SK-N-SH treated with all-trans-retinoic acid at 6 μM for 48 hours (cell line): ENCODE data around the gene EPHA6.

Experiments used
- ATAC-seq: fragments of 200-7000 bp; cut with Tn5 transposase; 3 replicates; pipeline ENCODE4 v1.9.1; 2020; ENCODE audit warnings: mild to moderate bottlenecking, moderate library complexity
- ARNTL ChIP-seq: fragments of 450-650 bp; formaldehyde crosslinking; IDR thresholded peaks from 2 replicates; pipeline ENCODE4 v1.5.0; 2020; ENCODE audit warnings: low read depth, mild to moderate bottlenecking, moderate library complexity, borderline replicate concordance
- BACH2 ChIP-seq: fragments of 250-450 bp; sonication (Bioruptor Pico); IDR thresholded peaks from 2 replicates; pipeline ENCODE4 v1.9.0; 2021; ENCODE audit warnings: mild to moderate bottlenecking, borderline replicate concordance
- CREB5 ChIP-seq: fragments of 250-450 bp; sonication (Bioruptor Pico); IDR thresholded peaks from 2 replicates; pipeline ENCODE4 v1.5.1; 2020; ENCODE audit warnings: low read depth, mild to moderate bottlenecking, moderate library complexity
- CSDC2 ChIP-seq: fragments of 250-450 bp; sonication (Bioruptor Pico); IDR thresholded peaks from 2 replicates; pipeline ENCODE4 v1.5.0; 2020; ENCODE audit warnings: mild to moderate bottlenecking, moderate library complexity
- CSRNP3 ChIP-seq: fragments of 250-450 bp; sonication (Bioruptor Pico); IDR thresholded peaks from 2 replicates; pipeline ENCODE4 v1.5.1; 2021; ENCODE audit warnings: mild to moderate bottlenecking, moderate library complexity
- ESRRG ChIP-seq: fragments of 250-450 bp; sonication (Bioruptor Pico); IDR thresholded peaks from 2 replicates; pipeline ENCODE4 v1.6.1; 2021; ENCODE audit warnings: mild to moderate bottlenecking
- GLIS3 ChIP-seq: fragments of 250-450 bp; sonication (Bioruptor Pico); IDR thresholded peaks from 2 replicates; pipeline ENCODE4 v1.5.0; 2020; ENCODE audit warnings: mild to moderate bottlenecking, moderate library complexity
- ISL1 ChIP-seq: fragments of 250-450 bp; sonication (Bioruptor Pico); IDR thresholded peaks from 2 replicates; pipeline ENCODE4 v2.1.2; 2022; ENCODE audit warnings: mild to moderate bottlenecking, moderate library complexity
- OSR1 ChIP-seq: fragments of 250-450 bp; sonication (Bioruptor Pico); IDR thresholded peaks from 2 replicates; pipeline ENCODE4 v1.8.0; 2022; ENCODE audit warnings: moderate library complexity, mild to moderate bottlenecking, inconsistent platforms
- POU6F1 ChIP-seq: fragments of 250-450 bp; sonication (Bioruptor Pico); IDR thresholded peaks from 2 replicates; pipeline ENCODE4 v1.8.0; 2021; ENCODE audit warnings: low read depth, mild to moderate bottlenecking, moderate library complexity, borderline replicate concordance
- PPARA ChIP-seq: fragments of 250-450 bp; sonication (Bioruptor Pico); IDR thresholded peaks from 2 replicates; pipeline ENCODE4 v1.5.0; 2020; ENCODE audit warnings: mild to moderate bottlenecking, borderline replicate concordance
- RARB ChIP-seq: fragments of 250-450 bp; sonication (Bioruptor Pico); IDR thresholded peaks from 2 replicates; pipeline ENCODE4 v1.8.0; 2021; ENCODE audit warnings: mild to moderate bottlenecking, moderate library complexity
- SNAI2 ChIP-seq: fragments of 250-450 bp; sonication (Bioruptor Pico); IDR thresholded peaks from 2 replicates; pipeline ENCODE4 v1.5.0; 2020; ENCODE audit warnings: mild to moderate bottlenecking, moderate library complexity
- TCF4 ChIP-seq: fragments of 250-450 bp; sonication (Bioruptor Pico); IDR thresholded peaks from 2 replicates; pipeline ENCODE4 v1.8.0; 2021; ENCODE audit warnings: mild to moderate bottlenecking, moderate library complexity, borderline replicate concordance
- TOX ChIP-seq: fragments of 250-450 bp; sonication (Bioruptor Pico); IDR thresholded peaks from 2 replicates; pipeline ENCODE4 v1.8.0; 2021; ENCODE audit warnings: mild to moderate bottlenecking, moderate library complexity, borderline replicate concordance
- TSHZ2 ChIP-seq: fragments of 250-450 bp; sonication (Bioruptor Pico); IDR thresholded peaks from 2 replicates; pipeline ENCODE4 v1.5.0; 2020; ENCODE audit warnings: mild to moderate bottlenecking, moderate library complexity
- ZC3H10 ChIP-seq: fragments of 250-450 bp; sonication (Bioruptor Pico); IDR thresholded peaks from 2 replicates; pipeline ENCODE4 v1.5.1; 2021; ENCODE audit warnings: mild to moderate bottlenecking, moderate library complexity
- ZFP3 ChIP-seq: fragments of 250-450 bp; sonication (Bioruptor Pico); IDR thresholded peaks from 2 replicates; pipeline ENCODE4 v1.5.0; 2020; ENCODE audit warnings: mild to moderate bottlenecking, moderate library complexity
- ZFP30 ChIP-seq: fragments of 450-650 bp; formaldehyde crosslinking; IDR thresholded peaks from 2 replicates; pipeline ENCODE4 v1.5.0; 2022; ENCODE audit warnings: mild to moderate bottlenecking, moderate library complexity
- ZNF565 ChIP-seq: fragments of 450-650 bp; formaldehyde crosslinking; conservative IDR thresholded peaks from 2 replicates; pipeline ENCODE4 v1.5.0; 2020; ENCODE audit warnings: low read depth, mild to moderate bottlenecking, moderate library complexity
- ZNF70 ChIP-seq: fragments of 450-650 bp; formaldehyde crosslinking; IDR thresholded peaks from 2 replicates; pipeline ENCODE4 v1.5.0; 2020; ENCODE audit warnings: mild to moderate bottlenecking, moderate library complexity
- ZNF8 ChIP-seq: fragments of 450-650 bp; formaldehyde crosslinking; IDR thresholded peaks from 2 replicates; pipeline ENCODE4 v1.5.0; 2020; ENCODE audit warnings: mild to moderate bottlenecking, moderate library complexity

The EPHA6 gene

GRCh38 chr3:97384583-97384982, 570.2 kb downstream of the EPHA6 start (continued):
- TF ChIP-seq POU6F1 (CRISPR knock-in tag), result no peak

- no peak for ATAC-seq
- TF ChIP-seq TCF4 (no peak), ARNTL (no peak), ZFP30 (CRISPR knock-in tag) (no peak), ZFP3 (CRISPR knock-in tag) (no peak), TSHZ2 (CRISPR knock-in tag) (no peak), POU6F1 (CRISPR knock-in tag) (no peak), ESRRG (no peak), ZNF565 (CRISPR knock-in tag) (no peak), GLIS3 (CRISPR knock-in tag) (no peak), CREB5 (no peak), SNAI2 (CRISPR knock-in tag) (no peak), TOX (no peak), OSR1 (CRISPR knock-in tag) (no peak), ZC3H10 (CRISPR knock-in tag) (no peak), RARB (CRISPR knock-in tag) (no peak), ISL1 (CRISPR knock-in tag) (no peak), CSDC2 (CRISPR knock-in tag) (no peak), ZNF8 (CRISPR knock-in tag) (no peak), CSRNP3 (CRISPR knock-in tag) (no peak)
Measured at GRCh38 chr3:97388774-97389173, 574.4 kb downstream of the EPHA6 start.

GRCh38 chr3:97389936-97390335, 575.5 kb downstream of the EPHA6 start:
- TF ChIP-seq GLIS3 (CRISPR knock-in tag) (no peak), ZFP30 (CRISPR knock-in tag) (no peak), ZNF565 (CRISPR knock-in tag) (no peak), ESRRG (no peak), ZNF70 (CRISPR knock-in tag) (no peak), TSHZ2 (CRISPR knock-in tag) (no peak), TOX (no peak), PPARA (CRISPR knock-in tag) (no peak), BACH2 (CRISPR knock-in tag) (no peak), POU6F1 (CRISPR knock-in tag) (no peak), RARB (CRISPR knock-in tag) (no peak), ZNF8 (CRISPR knock-in tag) (no peak), ZC3H10 (CRISPR knock-in tag) (no peak), CREB5 (no peak), ZFP3 (CRISPR knock-in tag) (no peak), ISL1 (CRISPR knock-in tag) (no peak), SNAI2 (CRISPR knock-in tag) (no peak)
- ATAC-seq, result no peak
